Naive thymus-derived CD4-positive, alpha-beta T cell (primary cell): ENCODE results near the gene PERM1. TPM values are rescaled to one million over a fixed set of nuclear protein-coding genes. Genes with fewer than 3 reads are reported as not detected.

Source experiments
- ATAC-seq: fragments of 150-1000 bp; cut with Tn5 transposase; 2 replicates; pipeline ENCODE4 v1.10.0; 2021; ENCODE audit warnings: mild to moderate bottlenecking, moderate library complexity
- CTCF ChIA-PET: fragments of 350-600 bp; sonication (Branson Sonifier 250); formaldehyde crosslinking; loops from one replicate; lab custom pipeline; 2021; ENCODE audit warnings: antibody characterized with exemption; lab: Charles Lee
- POLR2A ChIA-PET: fragments of 350-600 bp; sonication (Branson Sonifier 250); formaldehyde crosslinking; loops from one replicate; lab custom pipeline; 2021; ENCODE audit warnings: antibody characterized with exemption, inconsistent platforms; lab: Charles Lee
- DNase-seq, 9 donors: peaks; one replicate each; pipeline versions ENCODE4 v3.0.0 to v3.0.0-alpha.2; 2020 to 2022; ENCODE audit warnings: mixed read lengths in 1 of 9
- H3K27ac ChIP-seq: one replicate; pipeline ENCODE4 v1.7.0; 2013; ENCODE audit warnings: mild to moderate bottlenecking, low read depth, low read length, moderate library complexity
- H3K27me3 ChIP-seq, 2 donors: one replicate each; pipeline ENCODE4 v1.7.0; 2013; ENCODE audit warnings: low read length in 2 of 2, mild to moderate bottlenecking in 2 of 2, moderate library complexity in 2 of 2; ENCODE audit not compliant: control insufficient read depth in 2 of 2, insufficient read depth in 2 of 2
- H3K36me3 ChIP-seq, 3 experiments: 1 replicate in 2 of 3; 2 replicates in 1 of 3; pipeline ENCODE4 v1.7.0; 2013; ENCODE audit warnings: low read length in 3 of 3, mild to moderate bottlenecking in 3 of 3, moderate library complexity in 1 of 3; ENCODE audit not compliant: insufficient read depth in 3 of 3, control insufficient read depth in 2 of 3
- H3K4me1 ChIP-seq, 2 donors: one replicate each; pipeline ENCODE4 v1.7.0; 2013; ENCODE audit warnings: low read length in 2 of 2, mild to moderate bottlenecking in 2 of 2, moderate library complexity in 1 of 2; ENCODE audit not compliant: control insufficient read depth in 2 of 2, insufficient read depth in 2 of 2
- H3K4me3 ChIP-seq: 2 replicates; pipeline ENCODE4 v1.7.0; 2013; ENCODE audit warnings: mild to moderate bottlenecking, low read length
- H3K9me3 ChIP-seq, 3 experiments: 1 replicate in 2 of 3; 2 replicates in 1 of 3; pipeline ENCODE4 v1.7.0; 2013; ENCODE audit warnings: low read length in 3 of 3; ENCODE audit not compliant: control insufficient read depth in 2 of 3
- H3K27ac Mint-ChIP-seq, 9 donors: one replicate each; pipeline ENCODE4 v1.8.0; 2020 to 2022; ENCODE audit warnings: mixed read lengths in 9 of 9, mild to moderate bottlenecking in 8 of 9, moderate library complexity in 5 of 9, inconsistent platforms in 2 of 9
- H3K27me3 Mint-ChIP-seq, 5 donors: one replicate each; pipeline ENCODE4 v1.8.0; 2021 to 2022; ENCODE audit warnings: mixed read lengths in 5 of 5, mild to moderate bottlenecking in 1 of 5
- H3K36me3 Mint-ChIP-seq, 5 donors: one replicate each; pipeline ENCODE4 v1.8.0; 2020 to 2022; ENCODE audit warnings: mixed read lengths in 5 of 5, mild to moderate bottlenecking in 3 of 5, inconsistent platforms in 1 of 5
- H3K4me1 Mint-ChIP-seq, 7 donors: one replicate each; pipeline ENCODE4 v1.8.0; 2020 to 2022; ENCODE audit warnings: mixed read lengths in 7 of 7, mild to moderate bottlenecking in 3 of 7, inconsistent platforms in 1 of 7
- H3K4me3 Mint-ChIP-seq, 10 donors: one replicate each; pipeline ENCODE4 v1.8.0; 2020 to 2022; ENCODE audit warnings: mild to moderate bottlenecking in 10 of 10, mixed read lengths in 10 of 10, moderate library complexity in 6 of 10, inconsistent platforms in 2 of 10
- H3K9me3 Mint-ChIP-seq, 11 donors: one replicate each; pipeline ENCODE4 v1.8.0; 2020 to 2022; ENCODE audit warnings: mixed read lengths in 11 of 11, mild to moderate bottlenecking in 4 of 11, inconsistent platforms in 1 of 11, moderate library complexity in 1 of 11
- intact Hi-C, 2 donors: fragments of 100-400 bp; cut with micrococcal nuclease; formaldehyde crosslinking; loops; one replicate each; pipeline ENCODE4 v1.15.1; 2023
- polyA plus RNA-seq, 2 donors: library from polyadenylated mRNA; unstranded; fragments of 300-500 nt; fragmentation: Illumina TruSeq; gene quantifications; one replicate each; pipeline ENCODE4 v1.2.3, GENCODE V29; 2021
- total RNA-seq, 6 experiments: library from RNA in 5 of 6; stranded (reverse) in 5 of 6; gene quantifications; 1 replicate in 5 of 6; 2 replicates in 1 of 6; pipeline ENCODE4 v1.2.3 and lab custom pipeline; 2021 to 2026

PERM1 gene
- total and polyA plus RNA-seq, 7 experiments from 2014 or later = not detected

DNA sequence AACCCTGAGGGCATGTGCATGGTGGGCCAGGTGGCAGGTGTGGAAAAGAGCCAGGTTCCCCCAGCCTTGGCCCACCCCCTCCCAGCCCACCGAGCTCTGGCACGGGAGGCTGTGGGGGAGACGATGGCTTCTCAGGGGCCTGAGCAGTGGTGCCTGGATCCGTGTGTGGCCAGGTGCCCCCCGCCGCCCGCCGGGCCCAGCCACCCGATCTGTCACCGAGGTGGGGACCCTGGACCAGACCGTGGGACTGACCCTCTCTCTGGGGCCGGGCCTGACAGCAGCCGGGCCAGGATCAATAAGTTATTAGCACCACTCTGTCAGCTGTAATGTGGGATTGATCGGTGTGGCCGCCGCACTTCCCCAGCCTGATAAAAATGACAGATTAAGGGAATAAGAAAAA lies 44.4 kb downstream of the PERM1 start:
- Mint-ChIP-seq H3K27ac (no peak overlapping the region), H3K36me3 (peaks cover 0 to 1% (median 0%) of the 10 kb centered on the region in 5 donors), H3K4me1 (peaks cover 4 to 10% (median 9%) of the 10 kb centered on the region in 7 donors), H3K27me3 (peaks cover 10 to 54% (median 26%) of the 10 kb centered on the region in 5 donors), H3K4me3 (no peak overlapping the region), H3K9me3 (no peaks in the 10 kb centered on the region)
- H3K27ac ChIP-seq = no peak overlapping the region
- H3K9me3 ChIP-seq = no peaks in the 10 kb centered on the region
- peaks cover 3 to 7% of the 10 kb centered on the region in 2 donors for H3K27me3 ChIP-seq
- H3K4me3 ChIP-seq = no peak overlapping the region
- ChIA-PET CTCF (interaction anchor here (1.0 kb wide), 1 partner anchor 31 kb away, joined by 4 read pairs; no protein-coding TSS in a partner anchor), POLR2A (no interaction called here)
- intact Hi-C loops = no loop called here
- peaks cover 3 to 13% of the 10 kb centered on the region in 2 donors for H3K4me1 ChIP-seq
- no peak for ATAC-seq
- H3K36me3 ChIP-seq = no peaks in the 10 kb centered on the region
- DNase-seq = no peak

DNA sequence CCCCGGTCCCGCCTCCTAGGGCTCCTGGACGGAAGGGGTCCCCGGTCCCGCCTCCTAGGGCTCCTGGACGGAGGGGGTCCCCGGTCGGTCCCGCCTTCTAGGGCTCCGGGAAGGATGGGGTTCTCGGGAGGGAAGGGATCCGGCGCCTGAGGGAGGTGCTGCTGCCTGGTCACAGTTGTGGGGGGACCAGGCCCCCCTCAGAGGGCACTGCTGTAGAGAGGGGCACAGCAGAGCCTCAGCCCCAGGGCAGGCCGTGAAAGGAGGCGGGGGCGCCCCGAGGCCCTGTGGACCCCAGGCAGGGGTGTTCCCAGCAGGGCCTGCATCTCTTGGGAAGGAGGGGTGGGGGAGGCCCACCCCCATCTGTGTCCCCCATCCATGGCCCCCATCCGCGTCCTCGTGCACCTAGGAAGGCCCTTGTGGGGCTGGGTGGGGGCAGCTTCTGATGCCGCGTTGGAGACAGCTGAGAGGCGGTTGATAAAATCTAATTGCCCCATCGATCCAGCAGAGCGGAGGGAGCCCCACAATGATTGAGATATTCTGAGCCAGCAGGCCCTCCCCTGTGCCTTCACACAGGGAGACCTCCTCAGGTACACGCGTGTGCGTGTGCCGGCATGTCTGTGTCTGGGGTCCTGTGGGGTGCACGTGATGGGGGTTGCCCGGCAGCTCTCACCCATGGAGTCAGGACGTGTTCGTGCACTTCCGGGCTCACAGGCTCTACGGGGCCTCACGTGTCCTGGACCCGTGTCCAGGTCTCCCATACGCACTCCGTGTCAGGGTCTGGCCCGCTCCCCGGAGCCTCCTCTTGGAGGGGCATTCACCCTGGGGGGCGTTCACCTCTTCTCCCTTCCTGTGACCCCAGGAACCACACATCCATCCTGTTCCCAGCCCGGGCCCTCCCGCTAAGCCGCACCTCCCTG lies 45.3 kb downstream of the PERM1 start:
- H3K27ac ChIP-seq = no peak overlapping the region
- no peaks in the 10 kb centered on the region for H3K36me3 ChIP-seq
- Mint-ChIP-seq H3K27ac (no peak overlapping the region), H3K27me3 (peaks cover 10 to 56% (median 27%) of the 10 kb centered on the region in 5 donors), H3K4me3 (no peak overlapping the region), H3K36me3 (peaks cover 0 to 1% (median 0%) of the 10 kb centered on the region in 5 donors), H3K4me1 (peaks cover 4 to 10% (median 9%) of the 10 kb centered on the region in 7 donors), H3K9me3 (no peaks in the 10 kb centered on the region)
- peaks cover 3 to 7% of the 10 kb centered on the region in 2 donors for H3K27me3 ChIP-seq
- no peak overlapping the region for H3K4me3 ChIP-seq
- DNase-seq = no peak
- H3K9me3 ChIP-seq = no peaks in the 10 kb centered on the region
- H3K4me1 ChIP-seq = peaks cover 3 to 12% of the 10 kb centered on the region in 2 donors
- no peak for ATAC-seq
- intact Hi-C loops = no loop called here
- CTCF ChIA-PET = no interaction called here
- POLR2A ChIA-PET = no interaction called here

DNA sequence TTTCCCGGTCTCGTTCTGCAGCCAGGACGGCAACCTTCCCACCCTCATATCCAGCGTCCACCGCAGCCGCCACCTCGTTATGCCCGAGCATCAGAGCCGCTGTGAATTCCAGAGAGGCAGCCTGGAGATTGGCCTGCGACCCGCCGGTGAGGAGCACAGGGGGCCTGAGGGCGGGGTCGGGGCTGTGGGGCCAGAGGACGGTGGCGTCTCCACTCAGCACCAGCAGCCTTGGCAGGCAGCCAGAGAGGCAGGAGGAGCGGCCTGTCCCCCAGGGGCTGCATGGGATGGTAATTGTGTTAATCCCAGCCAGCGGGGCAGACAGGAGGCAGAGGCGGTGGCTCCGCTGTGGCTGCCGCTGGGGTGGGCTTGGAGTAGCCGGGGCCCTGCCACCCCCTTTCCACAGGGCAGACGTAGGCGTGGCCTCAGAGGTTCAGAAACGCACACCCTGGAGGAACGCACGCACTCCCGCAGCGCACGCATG lies 46.1 kb downstream of the PERM1 start:
- no peaks in the 10 kb centered on the region for H3K9me3 Mint-ChIP-seq
- ATAC-seq (no peak), DNase-seq (no peak)
- no peak overlapping the region for H3K27ac ChIP-seq
- H3K27me3 Mint-ChIP-seq = peaks cover 10 to 53% (median 28%) of the 10 kb centered on the region in 5 donors
- peaks cover 0 to 6% (median 3%) of the 10 kb centered on the region in 7 donors for H3K4me1 Mint-ChIP-seq
- no peak overlapping the region for H3K27ac Mint-ChIP-seq
- H3K4me3 ChIP-seq = no peak overlapping the region
- ChIA-PET CTCF (no interaction called here), POLR2A (no interaction called here)
- no peaks in the 10 kb centered on the region for H3K9me3 ChIP-seq
- no peaks in the 10 kb centered on the region for H3K36me3 ChIP-seq
- H3K36me3 Mint-ChIP-seq = no peaks in the 10 kb centered on the region
- peak overlapping the region in 1 of 10 donors; percentile 66 for H3K4me3 Mint-ChIP-seq
- peaks cover under 1 to 1% of the 10 kb centered on the region in 2 donors for H3K27me3 ChIP-seq
- peaks cover 0 to 5% of the 10 kb centered on the region in 2 donors for H3K4me1 ChIP-seq
- intact Hi-C loops = no loop called here

DNA sequence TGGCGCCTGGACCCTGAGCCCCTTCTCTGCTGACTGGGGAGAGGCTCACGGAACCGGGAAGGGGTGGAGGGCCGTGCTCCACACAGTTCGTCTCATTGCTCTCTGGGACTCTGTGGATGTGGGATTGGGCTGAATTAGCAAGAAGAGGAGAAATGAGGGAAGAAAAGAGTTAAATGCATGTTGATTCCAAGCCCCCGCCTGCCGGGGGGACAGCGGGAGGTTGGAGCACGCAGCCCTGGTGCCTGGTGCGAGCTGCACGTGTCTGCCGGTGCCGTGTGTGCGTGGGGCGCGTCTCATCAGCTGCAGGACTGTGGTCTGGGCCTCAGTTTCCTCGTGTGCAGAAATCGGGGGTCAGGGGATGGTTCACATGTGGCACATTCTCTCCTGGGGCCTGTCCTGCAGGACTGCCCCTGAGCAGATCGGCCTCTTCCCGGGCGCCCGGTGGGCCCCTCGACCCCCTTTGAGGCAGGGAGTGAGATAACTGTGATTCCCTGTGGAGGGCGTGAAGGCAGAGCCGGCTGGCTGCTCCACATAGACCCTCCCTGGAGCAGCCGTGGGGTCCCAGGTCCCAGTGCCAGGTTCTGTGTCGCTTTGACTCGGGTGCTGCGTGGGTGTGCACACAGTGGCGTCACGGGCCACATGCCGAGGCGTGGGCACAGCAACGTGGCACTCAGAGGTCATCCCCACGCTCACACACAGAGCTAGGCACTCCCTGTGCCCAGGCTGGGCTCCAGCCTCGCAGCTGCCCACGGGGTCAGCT lies 46.7 kb downstream of the PERM1 start:
- H3K4me1 ChIP-seq = no peaks in the 10 kb centered on the region
- H3K36me3 Mint-ChIP-seq = no peaks in the 10 kb centered on the region
- H3K27me3 ChIP-seq = no peaks in the 10 kb centered on the region
- H3K27ac ChIP-seq = no peak overlapping the region
- peaks cover 0 to 6% (median 0%) of the 10 kb centered on the region in 7 donors for H3K4me1 Mint-ChIP-seq
- no peaks in the 10 kb centered on the region for H3K9me3 Mint-ChIP-seq
- intact Hi-C loops = no loop called here
- H3K36me3 ChIP-seq = no peaks in the 10 kb centered on the region
- DNase-seq = no peak
- no peak overlapping the region for H3K27ac Mint-ChIP-seq
- ChIA-PET POLR2A (no interaction called here), CTCF (no interaction called here)
- no peaks in the 10 kb centered on the region for H3K9me3 ChIP-seq
- H3K27me3 Mint-ChIP-seq = peaks cover 10 to 49% (median 27%) of the 10 kb centered on the region in 5 donors
- no peak for ATAC-seq
- no peak overlapping the region for H3K4me3 ChIP-seq
- peak overlapping the region in 2 of 10 donors; percentile 2 to 66 for H3K4me3 Mint-ChIP-seq

DNA sequence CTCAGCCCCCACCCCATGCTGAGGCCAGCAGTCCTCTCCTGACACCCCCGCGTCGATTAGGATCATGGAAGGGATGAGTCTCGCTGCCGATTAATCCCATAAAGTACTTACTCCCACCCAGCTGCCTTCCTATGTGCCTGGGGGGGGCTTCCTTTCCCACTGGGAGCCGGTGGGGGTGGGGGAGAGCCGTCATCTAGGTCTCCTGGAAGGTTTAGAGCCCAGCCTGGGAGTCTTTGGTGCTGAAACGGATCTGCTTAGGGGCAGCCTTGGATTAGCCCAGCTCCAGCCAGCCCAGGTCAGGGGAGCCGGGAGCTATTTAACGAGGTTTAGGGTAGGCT lies 48.3 kb downstream of the PERM1 start:
- H3K4me1 Mint-ChIP-seq = peaks cover 0 to 5% (median 0%) of the 10 kb centered on the region in 7 donors

DNA sequence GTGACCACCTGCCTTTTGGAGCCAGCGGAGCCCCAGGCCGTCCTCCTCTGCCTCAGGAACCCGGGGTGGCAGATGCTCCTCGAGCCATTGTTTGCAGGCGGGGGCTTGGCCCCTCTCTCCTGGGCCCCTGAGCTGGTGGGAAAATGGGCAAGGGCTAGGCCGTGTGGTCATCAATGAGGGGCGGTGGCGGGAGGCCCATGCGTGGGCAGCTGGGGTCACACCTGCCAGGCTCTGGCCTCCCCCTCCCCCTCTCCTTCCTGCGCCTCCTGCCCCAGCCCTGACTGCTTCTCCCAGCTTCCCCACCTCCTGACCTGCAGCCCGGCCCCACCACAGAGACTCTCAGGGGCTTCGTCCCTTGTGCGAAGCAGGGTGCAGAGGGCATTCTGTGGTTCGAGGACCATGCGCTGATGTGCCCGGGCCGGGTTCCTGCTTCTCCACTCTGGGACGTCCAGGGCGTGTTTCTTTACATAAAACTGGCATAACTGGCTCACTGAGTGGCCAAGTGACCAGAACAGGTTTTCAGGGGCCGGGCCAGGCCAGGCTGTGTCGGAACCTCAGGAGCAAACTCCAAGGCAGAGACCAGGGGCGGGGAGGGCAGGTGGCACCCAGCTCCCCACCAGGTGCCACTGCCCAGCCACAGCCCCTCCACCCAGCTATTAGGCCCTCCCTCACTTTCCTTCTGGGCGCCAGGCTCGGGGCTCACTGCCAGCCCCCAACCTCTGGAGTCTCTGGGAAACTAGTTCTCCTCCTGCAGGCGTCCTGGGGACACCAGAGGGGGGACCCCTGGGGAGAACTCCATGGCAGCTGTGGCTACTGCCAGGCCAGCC lies 48.9 kb downstream of the PERM1 start:
- H3K4me1 ChIP-seq = no peaks in the 10 kb centered on the region
- intact Hi-C loops = no loop called here
- ATAC-seq (no peak), DNase-seq (no peak)
- ChIA-PET CTCF (no interaction called here), POLR2A (no interaction called here)
- Mint-ChIP-seq H3K36me3 (no peaks in the 10 kb centered on the region), H3K4me1 (peaks cover 0 to 5% (median 0%) of the 10 kb centered on the region in 7 donors), H3K27me3 (peaks cover 5 to 37% (median 21%) of the 10 kb centered on the region in 5 donors), H3K27ac (no peak overlapping the region), H3K4me3 (peak overlapping the region in 1 of 10 donors; percentile 41), H3K9me3 (no peaks in the 10 kb centered on the region)
- H3K27me3 ChIP-seq = no peaks in the 10 kb centered on the region
- H3K36me3 ChIP-seq = no peaks in the 10 kb centered on the region
- no peak overlapping the region for H3K4me3 ChIP-seq
- no peak overlapping the region for H3K27ac ChIP-seq
- no peaks in the 10 kb centered on the region for H3K9me3 ChIP-seq

More for the DNA sequence above, 48.3 kb downstream of the PERM1 start:
- H3K36me3 ChIP-seq = no peaks in the 10 kb centered on the region
- Mint-ChIP-seq H3K4me3 (peak overlapping the region in 1 of 10 donors; percentile 41), H3K27ac (no peak overlapping the region), H3K36me3 (no peaks in the 10 kb centered on the region), H3K9me3 (no peaks in the 10 kb centered on the region), H3K27me3 (peaks cover 6 to 42% (median 22%) of the 10 kb centered on the region in 5 donors)
- H3K27me3 ChIP-seq = no peaks in the 10 kb centered on the region
- ATAC-seq (no peak), DNase-seq (no peak)
- CTCF ChIA-PET = no interaction called here
- intact Hi-C loops = no loop called here
- POLR2A ChIA-PET = no interaction called here
- H3K4me1 ChIP-seq = no peaks in the 10 kb centered on the region
- H3K4me3 ChIP-seq = no peak overlapping the region
- no peak overlapping the region for H3K27ac ChIP-seq
- no peaks in the 10 kb centered on the region for H3K9me3 ChIP-seq
